SJSA1 (cell line): ENCODE data around the gene PTPRT. TPM values are rescaled to one million over a fixed set of nuclear protein-coding genes. Genes with fewer than 3 reads are reported as not detected.

ENCODE experiments used
- DNase-seq, 2 experiments: peaks; one replicate each; pipeline ENCODE4 v3.0.0-alpha.2; 2015 to 2020; ENCODE audit warnings: low spot score in 2 of 2, low read depth in 1 of 2
- H3K27ac ChIP-seq: fragments of 250-450 bp; sonication (Bioruptor Pico); 2 replicates; pipeline ENCODE4 v1.5.1; 2020; ENCODE audit warnings: mild to moderate bottlenecking, moderate library complexity
- H3K27me3 ChIP-seq: fragments of 250-450 bp; sonication (Bioruptor Pico); replicated peaks from 2 replicates; pipeline ENCODE4 v1.5.1; 2020; ENCODE audit warnings: mild to moderate bottlenecking, moderate library complexity
- H3K36me3 ChIP-seq: fragments of 250-450 bp; sonication (Bioruptor Pico); 2 replicates; pipeline ENCODE4 v1.5.1; 2020; ENCODE audit warnings: mild to moderate bottlenecking
- H3K4me1 ChIP-seq: fragments of 250-450 bp; sonication (Bioruptor Pico); replicated peaks from 2 replicates; pipeline ENCODE4 v1.6.1; 2021; ENCODE audit warnings: mild to moderate bottlenecking
- H3K4me3 ChIP-seq: fragments of 250-450 bp; sonication (Bioruptor Pico); 2 replicates; pipeline ENCODE4 v1.5.1; 2020; ENCODE audit warnings: mild to moderate bottlenecking
- H3K9me3 ChIP-seq: fragments of 250-450 bp; sonication (Bioruptor Pico); replicated peaks from 2 replicates; pipeline ENCODE4 v1.5.1; 2020; ENCODE audit warnings: mild to moderate bottlenecking
- total RNA-seq: library from RNA; depleted of rRNA; stranded (reverse); fragments of >200 nt; shearing (Covaris generic); gene quantifications from 2 replicates; pipeline ENCODE4 v1.2.3, GENCODE V29; 2014

PTPRT gene
- total RNA-seq, 1 experiment from 2014 or later: not detected

GRCh38 chr20:42524058-42524457 is 665.6 kb downstream of the PTPRT start:
- Histone ChIP-seq H3K9me3 (no peaks in the 10 kb centered on the region), H3K4me3 (no peak overlapping the region), H3K36me3 (no peaks in the 10 kb centered on the region), H3K4me1 (no peaks in the 10 kb centered on the region), H3K27me3 (no peaks in the 10 kb centered on the region), H3K27ac (no peak overlapping the region)
- DNase-seq: no peak

DNA sequence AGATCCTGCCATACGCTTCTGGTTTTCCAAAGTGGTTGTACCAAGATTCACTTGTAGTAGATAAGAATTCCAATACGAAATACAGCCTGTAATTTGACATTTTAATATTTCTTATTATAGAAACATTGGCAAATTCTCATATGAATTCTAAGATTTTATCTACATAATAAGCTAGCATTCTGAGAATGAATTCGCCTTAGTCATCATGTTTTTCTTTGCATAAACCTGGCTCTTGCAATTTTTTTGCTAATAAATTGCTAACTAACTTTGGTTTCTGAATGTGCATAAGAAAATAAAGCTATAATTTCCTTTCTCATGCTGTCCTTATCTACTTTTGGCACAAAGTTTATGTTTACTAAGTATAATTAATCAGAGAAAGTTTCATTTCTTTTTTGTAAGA is 673.0 kb downstream of the PTPRT start:
- Histone ChIP-seq H3K27me3 (no peaks in the 10 kb centered on the region), H3K36me3 (no peaks in the 10 kb centered on the region), H3K4me1 (no peaks in the 10 kb centered on the region), H3K27ac (no peak overlapping the region), H3K4me3 (no peak overlapping the region), H3K9me3 (no peaks in the 10 kb centered on the region)
- no peak for DNase-seq

DNA sequence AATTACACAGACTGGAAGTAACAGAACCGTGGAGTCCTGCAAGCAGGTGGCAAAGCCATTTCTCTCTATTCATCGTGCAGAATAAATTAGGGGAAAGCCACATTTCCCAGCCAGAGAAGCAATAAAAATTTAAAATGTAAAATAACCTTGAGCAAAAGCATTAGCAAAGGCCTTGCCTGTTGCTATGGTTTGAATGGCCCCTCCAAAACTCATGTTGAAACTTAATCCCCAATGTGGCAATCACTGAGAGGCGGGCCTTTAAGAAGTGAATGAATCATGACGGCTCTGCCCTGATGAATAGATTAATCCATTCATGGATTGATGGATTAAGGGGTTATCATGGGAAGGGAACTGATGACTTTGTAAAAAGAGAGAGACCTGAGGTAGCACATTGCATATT is 679.0 kb downstream of the PTPRT start:
- no peaks in the 10 kb centered on the region for H3K4me1 ChIP-seq
- no peak overlapping the region for H3K4me3 ChIP-seq
- H3K9me3 ChIP-seq: no peaks in the 10 kb centered on the region
- no peaks in the 10 kb centered on the region for H3K36me3 ChIP-seq
- no peaks in the 10 kb centered on the region for H3K27me3 ChIP-seq
- no peak overlapping the region for H3K27ac ChIP-seq
- no peak for DNase-seq

GRCh38 chr20:42507874-42508273 is 681.8 kb downstream of the PTPRT start:
- Histone ChIP-seq H3K27ac (no peak overlapping the region), H3K27me3 (no peaks in the 10 kb centered on the region), H3K9me3 (no peaks in the 10 kb centered on the region), H3K36me3 (no peaks in the 10 kb centered on the region), H3K4me3 (no peak overlapping the region), H3K4me1 (no peaks in the 10 kb centered on the region)
- no peak for DNase-seq

- no peak for DNase-seq
- H3K36me3 ChIP-seq: no peaks in the 10 kb centered on the region
- no peak overlapping the region for H3K27ac ChIP-seq
- H3K9me3 ChIP-seq: no peaks in the 10 kb centered on the region
- no peaks in the 10 kb centered on the region for H3K4me1 ChIP-seq
- no peak overlapping the region for H3K4me3 ChIP-seq
- H3K27me3 ChIP-seq: no peaks in the 10 kb centered on the region
Measured at GRCh38 chr20:42506397-42506796, 683.3 kb downstream of the PTPRT start.

GRCh38 chr20:42502591-42502990 is 687.1 kb downstream of the PTPRT start:
- DNase-seq: no peak
- Histone ChIP-seq H3K36me3 (no peaks in the 10 kb centered on the region), H3K4me1 (no peaks in the 10 kb centered on the region), H3K9me3 (no peaks in the 10 kb centered on the region), H3K27ac (no peak overlapping the region), H3K27me3 (no peaks in the 10 kb centered on the region), H3K4me3 (no peak overlapping the region)

GRCh38 chr20:42496595-42496994 is 693.1 kb downstream of the PTPRT start:
- no peak for DNase-seq
- no peaks in the 10 kb centered on the region for H3K9me3 ChIP-seq
- no peaks in the 10 kb centered on the region for H3K27me3 ChIP-seq
- no peaks in the 10 kb centered on the region for H3K36me3 ChIP-seq
- H3K4me3 ChIP-seq: no peak overlapping the region
- H3K4me1 ChIP-seq: no peaks in the 10 kb centered on the region
- no peak overlapping the region for H3K27ac ChIP-seq

GRCh38 chr20:42494290-42494689 is 695.4 kb downstream of the PTPRT start:
- Histone ChIP-seq H3K27me3 (no peaks in the 10 kb centered on the region), H3K36me3 (no peaks in the 10 kb centered on the region), H3K27ac (no peak overlapping the region), H3K4me1 (no peaks in the 10 kb centered on the region), H3K4me3 (no peak overlapping the region), H3K9me3 (no peaks in the 10 kb centered on the region)
- no peak for DNase-seq

DNA sequence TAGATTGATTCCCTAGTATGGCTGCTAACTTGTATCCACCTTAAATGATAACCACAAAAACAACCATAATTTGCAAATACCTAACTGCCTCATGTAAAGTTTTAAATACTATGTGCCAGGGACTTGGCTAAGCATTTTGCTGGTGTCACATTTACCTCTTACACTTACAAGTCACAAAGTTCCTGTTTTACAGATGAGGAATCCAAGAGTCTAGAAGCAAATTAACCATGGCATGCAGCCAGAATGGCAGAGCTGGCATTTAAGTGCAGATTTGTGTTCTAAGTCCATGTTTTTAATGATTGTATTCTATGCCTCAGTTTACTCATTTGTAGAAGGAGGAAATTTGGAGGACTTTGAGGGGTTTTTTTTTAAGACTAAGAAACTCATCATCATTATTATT is 696.7 kb downstream of the PTPRT start:
- Histone ChIP-seq H3K27ac (no peak overlapping the region), H3K4me3 (no peak overlapping the region), H3K4me1 (no peaks in the 10 kb centered on the region), H3K36me3 (no peaks in the 10 kb centered on the region), H3K27me3 (no peaks in the 10 kb centered on the region), H3K9me3 (no peaks in the 10 kb centered on the region)
- DNase-seq: no peak

DNA sequence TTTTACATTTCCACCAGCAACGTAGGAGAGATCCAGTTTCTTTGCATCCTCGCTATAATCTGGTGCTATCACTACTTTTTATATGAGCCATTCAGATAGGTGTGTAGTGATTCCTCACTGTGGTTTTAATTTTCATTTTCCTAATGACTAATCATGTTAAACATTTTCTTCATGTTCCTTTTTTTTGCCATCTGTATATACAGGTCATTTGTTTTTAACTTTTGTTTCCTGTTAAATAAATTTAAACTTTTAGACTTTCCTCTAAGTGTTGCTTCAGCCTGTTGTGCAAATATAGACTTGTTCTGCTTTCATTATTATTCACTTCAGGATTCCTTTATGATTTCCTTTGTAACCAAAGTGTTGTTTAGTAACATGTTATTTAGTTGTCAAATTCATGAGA is 697.4 kb downstream of the PTPRT start:
- no peaks in the 10 kb centered on the region for H3K27me3 ChIP-seq
- H3K4me1 ChIP-seq: no peaks in the 10 kb centered on the region
- no peaks in the 10 kb centered on the region for H3K9me3 ChIP-seq
- H3K4me3 ChIP-seq: no peak overlapping the region
- DNase-seq: no peak
- H3K27ac ChIP-seq: no peak overlapping the region
- H3K36me3 ChIP-seq: no peaks in the 10 kb centered on the region

GRCh38 chr20:42485556-42485955 is 704.1 kb downstream of the PTPRT start:
- no peaks in the 10 kb centered on the region for H3K36me3 ChIP-seq
- no peaks in the 10 kb centered on the region for H3K4me1 ChIP-seq
- H3K4me3 ChIP-seq: no peak overlapping the region
- H3K27me3 ChIP-seq: no peaks in the 10 kb centered on the region
- no peak for DNase-seq
- no peaks in the 10 kb centered on the region for H3K9me3 ChIP-seq
- H3K27ac ChIP-seq: no peak overlapping the region

DNA sequence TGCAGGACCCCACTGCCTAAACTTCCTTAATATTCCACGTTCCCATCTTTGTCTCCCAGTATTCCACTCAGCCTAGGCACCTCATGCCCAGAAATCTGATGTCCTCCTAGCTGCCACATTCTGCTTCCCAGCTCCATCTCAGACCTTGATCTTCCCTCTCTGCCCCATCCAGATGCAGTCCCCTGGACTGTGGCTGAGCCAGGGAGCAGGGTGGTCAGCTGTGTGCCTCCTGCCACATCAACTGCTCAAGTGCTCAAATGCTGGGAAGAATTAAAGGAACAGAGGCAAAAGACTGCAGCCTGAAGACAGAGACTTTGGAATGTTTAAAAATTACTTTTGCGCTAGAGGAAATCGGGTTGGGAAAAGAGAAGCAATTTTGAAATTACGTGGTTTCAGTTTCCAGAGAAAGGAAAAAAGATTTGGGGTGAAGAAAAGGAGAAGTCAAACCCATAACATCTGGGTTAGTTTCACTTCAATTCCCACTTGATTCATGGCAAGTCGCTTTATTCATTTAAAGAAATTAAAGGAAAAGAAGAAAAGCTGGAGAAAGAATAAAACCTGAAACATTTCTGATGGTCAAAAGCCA is 704.8 kb downstream of the PTPRT start:
- H3K27me3 ChIP-seq: no peaks in the 10 kb centered on the region
- H3K36me3 ChIP-seq: no peaks in the 10 kb centered on the region
- H3K4me1 ChIP-seq: no peaks in the 10 kb centered on the region
- DNase-seq: no peak
- H3K4me3 ChIP-seq: no peak overlapping the region
- no peaks in the 10 kb centered on the region for H3K9me3 ChIP-seq
- H3K27ac ChIP-seq: no peak overlapping the region

GRCh38 chr20:42484335-42484734 is 705.4 kb downstream of the PTPRT start:
- H3K4me1 ChIP-seq: no peaks in the 10 kb centered on the region
- H3K27me3 ChIP-seq: no peaks in the 10 kb centered on the region
- no peaks in the 10 kb centered on the region for H3K9me3 ChIP-seq
- H3K27ac ChIP-seq: no peak overlapping the region
- no peak for DNase-seq
- no peaks in the 10 kb centered on the region for H3K36me3 ChIP-seq
- no peak overlapping the region for H3K4me3 ChIP-seq

GRCh38 chr20:42483730-42484303 is 705.9 kb downstream of the PTPRT start:
- H3K4me3 ChIP-seq: no peak overlapping the region
- no peaks in the 10 kb centered on the region for H3K9me3 ChIP-seq
- H3K4me1 ChIP-seq: no peaks in the 10 kb centered on the region
- no peak overlapping the region for H3K27ac ChIP-seq
- no peaks in the 10 kb centered on the region for H3K36me3 ChIP-seq
- H3K27me3 ChIP-seq: no peaks in the 10 kb centered on the region
- DNase-seq: no peak

DNA sequence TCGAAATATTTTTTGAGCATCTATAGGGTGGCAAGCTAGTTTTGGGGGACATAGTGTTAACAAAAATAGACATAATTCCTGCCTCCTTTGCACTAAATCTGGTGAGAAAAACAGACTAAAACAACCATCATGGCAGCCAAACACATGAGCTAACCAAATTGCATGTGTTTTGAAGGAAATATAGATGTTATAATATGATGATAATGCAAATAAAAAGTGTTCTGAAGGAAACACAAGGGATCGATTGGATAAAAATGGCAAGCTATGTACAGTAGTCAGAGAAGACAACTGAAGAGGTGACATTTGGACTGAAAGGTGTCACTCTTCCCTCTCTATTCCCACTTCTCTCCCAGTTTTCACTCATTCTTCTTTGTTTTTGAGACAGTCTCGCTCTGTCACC is 706.9 kb downstream of the PTPRT start:
- H3K9me3 ChIP-seq: no peaks in the 10 kb centered on the region
- no peaks in the 10 kb centered on the region for H3K4me1 ChIP-seq
- no peaks in the 10 kb centered on the region for H3K27me3 ChIP-seq
- H3K27ac ChIP-seq: no peak overlapping the region
- H3K36me3 ChIP-seq: no peaks in the 10 kb centered on the region
- no peak for DNase-seq
- no peak overlapping the region for H3K4me3 ChIP-seq
